NCI-H187 (cell line): Measurements from ENCODE around the gene ARL2BP.
"Not testable (repeated sequence)": the region's sequence is repeated elsewhere in the genome, so short reads cannot be mapped to it uniquely, and the experiment has no call there.

Source experiments
- DNase-seq, 2 experiments: peaks; one replicate each; lab custom pipeline; 2025; lab: John Stamatoyannopoulos, UW

The ARL2BP gene

DNA sequence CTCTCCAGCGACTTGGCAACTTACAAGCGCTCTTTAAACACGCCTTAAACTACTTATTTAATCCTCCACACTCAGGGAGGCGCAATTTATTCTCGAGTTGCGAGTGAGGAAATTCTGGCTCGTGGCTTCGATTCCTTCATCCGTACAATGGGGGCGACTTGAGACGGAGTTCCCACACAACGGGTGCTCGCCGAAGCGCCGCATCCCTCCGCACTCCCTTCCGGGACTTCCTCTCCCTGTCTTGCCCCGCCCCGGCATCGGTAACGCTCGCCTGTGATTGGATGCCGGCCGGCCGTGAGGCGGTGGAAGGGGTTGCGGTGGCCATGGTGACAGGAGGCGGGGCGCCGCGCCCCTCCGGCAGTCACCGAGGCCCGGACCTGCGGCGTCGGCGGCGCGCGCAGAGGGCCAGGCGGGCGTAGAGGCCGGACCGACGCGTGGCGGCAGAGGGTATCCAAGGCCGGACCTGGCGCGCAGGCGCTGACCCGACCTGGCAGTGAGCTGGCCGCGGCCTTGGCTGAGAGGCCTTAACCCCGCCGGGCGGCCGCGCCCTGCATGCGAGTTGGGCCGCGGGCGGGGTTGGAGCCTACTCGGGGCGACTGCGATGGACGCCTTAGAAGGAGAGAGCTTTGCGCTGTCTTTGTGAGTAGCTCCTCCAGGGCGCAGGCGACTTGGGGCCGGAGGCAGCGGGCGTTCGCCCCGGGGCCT is at the start of gene ARL2BP:
Gene ARL2BP (plus strand): TSS at position 493 of the 705 bp plus-strand sequence. CDS start 109 bp downstream, at position 602.
- peak; percentile 59 to 82 for DNase-seq

DNA sequence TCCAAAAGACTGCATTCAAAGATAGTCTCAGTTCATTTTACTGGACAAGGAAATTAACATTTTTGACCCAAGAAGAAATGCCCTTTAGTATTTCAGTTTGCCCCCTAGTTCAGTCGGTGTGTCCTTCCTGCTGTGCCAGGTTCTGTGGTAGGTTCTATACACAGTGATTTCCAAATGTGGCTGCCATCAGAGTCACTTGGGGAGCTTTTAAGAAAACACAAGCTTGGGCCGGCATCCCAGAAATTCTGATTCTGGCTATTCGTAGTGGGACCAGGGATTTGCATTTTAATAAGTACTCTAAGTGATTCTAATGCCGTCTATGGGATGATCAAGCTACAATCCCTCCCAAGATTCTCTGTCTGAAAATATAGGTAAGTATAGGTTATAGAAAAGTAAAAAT is 48.8 kb upstream of the ARL2BP start:
- no peak for DNase-seq

DNA sequence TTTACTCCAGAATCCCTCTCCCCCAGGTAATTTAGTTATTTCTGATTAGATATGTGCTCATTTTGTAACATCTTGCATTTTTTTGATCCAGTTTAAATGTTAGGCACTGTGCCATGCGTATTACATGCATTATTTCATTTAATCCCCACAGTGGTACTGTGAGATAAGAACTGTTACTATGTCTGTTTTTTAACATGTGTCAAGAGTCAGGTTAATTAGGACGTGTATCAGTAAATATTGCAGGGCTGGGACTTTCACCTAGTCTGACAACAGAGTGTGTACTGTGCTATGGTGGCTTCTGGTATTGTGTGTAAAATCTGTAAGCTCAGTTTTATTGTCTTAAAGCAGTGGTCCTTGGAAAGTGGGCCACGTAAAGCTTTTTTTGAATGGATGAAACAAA is 48.3 kb upstream of the ARL2BP start:
- DNase-seq = no peak

DNA sequence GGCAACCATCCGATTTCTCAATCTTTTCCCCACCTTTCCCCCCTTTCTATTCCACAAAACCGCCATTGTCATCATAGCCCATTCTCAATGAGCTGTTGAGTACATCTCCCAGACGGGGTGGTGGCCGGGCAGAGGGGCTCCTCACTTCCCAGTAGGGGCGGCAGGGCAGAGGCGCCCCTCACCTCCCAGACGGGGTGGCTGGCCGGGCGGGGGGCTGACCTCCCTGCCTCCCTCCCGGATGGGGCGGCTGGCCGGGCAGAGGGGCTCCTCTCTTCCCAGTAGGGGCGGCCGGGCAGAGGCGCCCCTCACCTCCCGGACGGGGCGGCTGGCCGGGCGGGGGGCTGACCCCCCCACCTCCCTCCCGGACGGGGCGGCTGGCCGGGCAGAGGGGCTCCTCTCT is 44.7 kb upstream of the ARL2BP start:
- DNase-seq = not testable (repeated sequence)

DNA sequence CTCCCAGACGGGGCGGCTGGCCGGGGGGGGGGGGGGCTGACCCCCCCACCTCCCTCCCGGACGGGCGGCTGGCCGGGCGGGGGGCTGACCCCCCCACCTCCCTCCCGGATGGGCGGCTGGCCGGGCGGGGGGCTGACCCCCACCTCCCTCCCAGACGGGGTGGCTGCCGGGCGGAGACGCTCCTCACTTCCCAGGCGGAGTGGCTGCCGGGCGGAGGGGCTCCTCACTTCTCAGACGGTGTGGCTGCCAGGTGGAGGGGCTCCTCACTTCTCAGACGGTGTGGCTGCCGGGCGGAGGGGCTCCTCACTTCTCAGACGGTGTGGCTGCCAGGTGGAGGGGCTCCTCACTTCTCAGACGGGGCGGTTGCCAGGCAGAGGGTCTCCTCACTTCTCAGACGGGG is 44.1 kb upstream of the ARL2BP start:
- not testable (repeated sequence) for DNase-seq

DNA sequence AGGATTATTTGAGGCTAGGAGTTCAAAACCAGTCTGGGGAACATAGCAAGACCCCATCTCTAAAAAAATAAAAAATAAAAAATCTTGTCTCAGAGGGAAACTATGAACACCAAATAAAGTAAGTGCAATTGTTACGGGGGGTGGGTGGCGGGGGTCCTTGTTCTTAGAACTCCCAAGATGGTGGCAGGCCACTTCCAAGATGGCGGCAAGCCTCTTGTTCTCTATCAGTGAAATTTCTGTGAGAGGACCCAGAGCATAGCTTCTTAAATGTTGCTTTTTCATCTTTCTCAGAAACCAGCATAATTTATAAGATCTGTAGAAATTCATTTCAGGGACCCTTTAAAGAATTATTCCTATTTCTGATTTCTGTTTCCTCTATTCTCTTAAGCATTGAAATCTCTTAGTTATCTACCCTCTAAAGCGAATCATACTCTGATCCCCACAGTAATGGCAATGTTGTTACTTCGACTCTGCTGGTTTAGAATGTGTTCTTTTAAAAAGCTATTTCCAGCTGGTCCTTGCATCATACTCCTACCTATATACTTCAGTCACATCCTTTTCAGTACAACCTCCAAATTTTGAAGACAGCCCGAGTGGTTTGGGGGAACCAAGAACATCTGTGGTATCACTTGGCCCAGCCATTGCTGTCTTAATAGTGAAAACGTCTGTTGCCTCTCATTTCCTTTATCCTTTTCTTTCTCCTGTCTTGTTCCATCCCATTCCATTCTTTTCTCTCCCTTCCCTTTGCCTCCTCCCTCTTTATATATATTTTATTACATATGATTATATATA is 42.8 kb upstream of the ARL2BP start:
- DNase-seq = no peak

DNA sequence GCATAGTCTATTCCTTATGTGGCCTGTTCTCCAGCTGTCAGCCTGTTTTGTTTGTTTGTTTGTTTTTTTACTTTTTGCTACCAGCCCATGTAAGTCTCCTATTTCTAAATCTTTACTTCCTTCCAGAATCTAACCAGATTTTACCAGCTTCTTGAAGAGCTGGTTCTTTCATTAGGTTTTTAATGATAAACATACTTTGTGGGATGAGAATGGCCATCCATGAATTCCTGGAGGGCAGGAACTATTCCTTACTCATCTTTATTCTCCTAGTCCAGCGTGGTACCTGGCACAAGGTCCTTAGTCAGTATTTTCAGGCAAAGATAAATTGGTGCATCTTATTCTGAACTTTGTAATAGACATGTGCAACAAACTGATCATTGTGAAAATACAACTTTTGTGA is 41.6 kb upstream of the ARL2BP start:
- DNase-seq = no peak

DNA sequence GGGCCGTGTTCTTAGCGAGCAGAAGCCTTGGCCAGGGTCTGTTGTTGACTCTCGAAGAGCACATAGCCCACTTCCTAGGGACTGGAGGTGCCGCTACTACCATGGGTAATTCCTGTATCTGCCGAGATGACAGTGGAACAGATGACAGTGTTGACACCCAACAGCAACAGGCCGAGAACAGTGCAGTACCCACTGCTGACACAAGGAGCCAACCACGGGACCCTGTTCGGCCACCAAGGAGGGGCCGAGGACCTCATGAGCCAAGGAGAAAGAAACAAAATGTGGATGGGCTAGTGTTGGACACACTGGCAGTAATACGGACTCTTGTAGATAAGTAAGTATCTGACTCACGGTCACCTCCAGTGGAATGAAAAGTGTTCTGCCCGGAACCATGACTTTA is 40.4 kb upstream of the ARL2BP start:
- no peak for DNase-seq

DNA sequence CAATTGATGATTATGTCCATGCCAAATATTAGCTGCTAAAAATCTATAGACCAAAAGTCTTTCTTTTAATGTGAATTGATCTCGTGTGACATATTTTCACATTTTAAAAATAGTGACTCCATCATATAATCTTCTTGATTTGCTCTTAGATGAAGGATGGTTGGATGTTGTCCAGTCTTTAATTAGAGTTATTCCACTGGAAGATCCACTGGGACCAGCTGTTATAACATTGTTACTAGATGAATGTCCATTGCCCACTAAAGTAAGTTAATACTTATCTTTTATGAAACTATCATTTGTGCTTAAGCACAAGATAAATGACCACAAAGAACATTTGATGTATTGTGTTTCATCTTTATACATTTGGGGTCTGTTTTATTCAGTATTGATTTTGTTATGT is 36.1 kb upstream of the ARL2BP start:
- no peak for DNase-seq

DNA sequence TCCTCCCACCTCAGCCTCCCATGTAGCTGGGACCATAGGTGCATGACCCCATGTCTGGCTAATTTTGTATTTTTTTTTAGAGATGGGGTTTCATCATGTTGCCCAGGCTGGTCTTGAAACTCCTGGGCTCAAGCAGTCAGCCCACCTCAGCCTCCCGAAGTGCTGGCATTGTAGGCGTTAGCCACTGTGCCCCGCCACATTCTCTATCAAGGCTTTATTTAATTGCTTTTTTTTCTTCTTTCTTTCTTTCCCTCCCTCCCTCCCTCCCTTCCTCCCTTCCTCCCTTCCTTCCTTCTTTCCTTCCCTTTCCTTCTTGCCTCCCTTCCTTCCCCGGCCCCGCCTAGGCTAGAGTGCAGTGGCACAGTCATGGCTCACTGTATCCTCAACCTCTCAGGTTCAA is 35.3 kb upstream of the ARL2BP start:
- no peak for DNase-seq

DNA sequence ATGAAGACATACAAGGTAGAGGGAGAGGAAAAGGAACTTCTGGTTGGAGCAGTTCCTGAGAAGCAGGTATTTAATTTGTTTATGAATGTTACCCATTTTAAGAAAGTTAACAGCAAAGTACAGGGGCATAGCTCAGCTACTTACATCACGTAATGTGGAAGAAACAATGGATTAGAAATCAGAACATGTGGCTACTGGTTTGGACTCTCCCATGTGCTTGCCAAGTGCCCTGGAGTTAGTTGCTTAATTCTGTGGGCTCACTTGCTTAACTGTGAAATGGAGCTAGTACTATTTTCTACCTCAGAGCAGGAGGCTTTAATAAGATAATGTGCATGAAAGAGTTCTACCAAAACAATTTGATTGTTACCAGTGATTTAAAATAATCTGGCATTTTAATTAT is 31.6 kb upstream of the ARL2BP start:
- DNase-seq = no peak

DNA sequence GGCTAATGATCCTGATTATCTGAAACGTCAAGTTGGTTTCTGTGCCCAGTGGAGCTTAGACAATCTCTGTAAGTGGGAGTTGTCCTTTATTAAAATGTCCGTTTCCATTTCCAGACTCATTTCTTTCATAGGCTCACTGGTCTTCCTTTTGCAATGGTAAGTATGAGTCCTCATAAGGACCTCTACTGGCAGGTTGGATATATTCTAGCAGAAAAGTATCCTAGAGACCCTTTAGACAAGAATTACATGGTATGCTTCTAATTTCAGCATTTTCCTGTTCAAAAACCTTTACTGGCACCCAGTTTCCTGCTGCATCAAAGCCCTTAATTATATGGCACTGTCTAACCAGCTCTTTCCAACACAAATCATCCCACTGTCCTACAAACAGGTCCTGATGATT is 28.1 kb upstream of the ARL2BP start:
- DNase-seq = no peak

DNA sequence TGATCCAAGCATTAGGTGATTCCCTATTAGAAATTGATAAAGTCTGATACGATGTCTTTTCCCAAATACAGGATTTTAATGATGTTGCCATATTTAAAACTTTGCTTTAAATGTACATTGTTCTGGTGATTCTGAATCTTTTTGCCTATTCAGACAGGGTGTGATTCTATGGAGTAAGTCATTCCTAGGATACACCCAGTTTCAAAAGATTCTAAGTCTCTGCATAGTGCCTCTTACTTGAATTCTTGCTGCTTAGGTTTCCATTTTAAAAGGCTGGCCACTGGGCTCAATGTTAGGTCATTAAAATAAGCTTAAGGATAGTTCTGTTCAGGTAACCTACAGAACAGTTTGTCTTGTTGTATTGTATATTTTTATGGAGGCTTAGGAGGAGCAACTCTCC is 22.0 kb upstream of the ARL2BP start:
- no peak for DNase-seq

DNA sequence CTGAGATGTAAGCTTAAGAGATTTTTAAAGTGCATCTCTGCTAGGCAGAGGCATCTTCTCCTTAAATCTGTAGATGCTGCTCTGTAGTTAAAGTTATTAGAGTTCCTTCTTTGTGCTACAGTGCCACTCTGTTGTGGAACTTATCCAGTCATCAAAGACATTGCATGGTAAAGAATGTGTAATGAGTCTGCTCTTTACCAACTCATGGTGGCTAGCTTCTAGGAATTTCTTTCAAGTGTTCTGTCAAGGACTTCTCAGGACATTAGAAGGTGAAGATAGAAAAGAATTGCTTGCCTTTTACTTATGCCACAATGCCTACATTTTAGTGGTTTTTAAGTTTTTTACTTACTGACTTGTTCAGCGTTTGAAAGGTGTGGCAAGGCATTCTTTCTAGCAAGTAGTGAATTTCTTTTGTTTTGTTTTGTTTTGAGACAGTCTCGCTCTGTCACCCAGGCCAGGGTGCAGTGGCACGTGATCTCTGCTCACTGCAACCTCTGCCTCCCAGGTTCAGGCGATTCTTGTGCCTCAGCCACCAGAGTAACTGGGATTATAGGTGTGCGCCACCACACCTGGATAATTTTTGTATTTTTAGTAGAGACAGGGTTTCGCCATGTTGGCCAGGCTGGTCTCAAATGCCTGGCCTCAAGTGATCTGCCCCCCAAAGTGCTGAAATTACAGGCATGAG is 20.3 kb upstream of the ARL2BP start:
- no peak for DNase-seq

DNA sequence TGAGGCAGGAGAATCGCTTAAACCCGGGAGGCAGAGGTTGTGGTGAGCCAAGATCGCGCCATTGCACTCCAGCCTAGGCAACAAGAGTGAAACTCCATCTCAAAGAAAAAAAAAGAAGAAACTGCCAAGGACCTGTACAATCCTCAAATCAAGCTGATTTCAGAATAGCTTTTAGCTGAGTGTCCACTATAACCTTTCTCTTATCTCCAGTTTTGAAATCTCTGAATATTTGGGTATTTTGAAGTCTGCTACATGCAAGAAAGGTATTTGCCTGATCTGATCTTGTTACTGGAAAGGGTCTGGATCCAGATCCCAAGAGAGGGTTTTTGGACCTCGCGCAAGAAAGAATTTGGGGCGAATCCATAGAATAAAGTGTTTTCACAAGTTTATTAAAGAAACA is 19.1 kb upstream of the ARL2BP start:
- DNase-seq = no peak

DNA sequence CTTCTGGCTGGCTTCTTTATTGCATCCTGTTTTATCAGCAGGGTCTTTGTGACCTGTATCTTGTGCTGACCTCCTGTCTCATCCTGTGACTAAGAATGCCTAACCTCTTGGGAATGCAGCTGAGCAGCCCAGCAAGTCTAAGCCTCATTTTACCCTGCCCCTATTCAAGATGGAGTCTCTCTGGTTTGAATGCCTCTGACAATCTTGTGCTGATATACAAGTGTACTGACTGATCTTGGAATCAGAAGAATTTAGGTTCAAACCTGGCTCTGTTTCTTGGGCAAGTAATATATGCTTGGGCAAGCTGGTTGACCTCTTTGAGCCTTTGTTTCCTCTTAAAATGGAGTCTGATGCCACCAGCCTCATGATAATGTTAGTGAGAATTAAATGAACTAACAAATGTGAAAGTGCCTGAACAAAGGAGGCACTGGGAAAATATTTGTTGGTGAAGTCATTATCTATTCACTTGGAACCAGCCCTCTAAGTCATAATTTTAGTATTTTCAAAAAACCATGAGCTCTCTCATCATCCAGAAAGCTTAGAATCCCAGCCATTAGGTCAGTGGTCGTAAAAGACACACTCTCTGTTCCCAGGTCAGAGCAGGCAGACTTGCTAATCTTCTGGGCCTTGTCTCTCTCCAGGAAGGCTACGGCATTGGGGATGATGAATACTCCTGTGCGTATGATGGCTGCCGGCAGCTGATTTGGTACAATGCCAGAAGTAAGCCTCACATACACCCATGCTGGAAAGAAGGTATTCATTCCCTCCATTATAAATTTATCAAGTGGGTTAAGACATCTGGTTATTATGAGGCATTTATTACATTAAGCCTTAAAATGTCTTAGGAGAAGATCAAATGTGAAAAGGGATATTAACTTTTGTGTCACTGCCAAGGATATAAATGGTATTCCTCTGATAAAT is 18.1 kb upstream of the ARL2BP start:
- DNase-seq = no peak

DNA sequence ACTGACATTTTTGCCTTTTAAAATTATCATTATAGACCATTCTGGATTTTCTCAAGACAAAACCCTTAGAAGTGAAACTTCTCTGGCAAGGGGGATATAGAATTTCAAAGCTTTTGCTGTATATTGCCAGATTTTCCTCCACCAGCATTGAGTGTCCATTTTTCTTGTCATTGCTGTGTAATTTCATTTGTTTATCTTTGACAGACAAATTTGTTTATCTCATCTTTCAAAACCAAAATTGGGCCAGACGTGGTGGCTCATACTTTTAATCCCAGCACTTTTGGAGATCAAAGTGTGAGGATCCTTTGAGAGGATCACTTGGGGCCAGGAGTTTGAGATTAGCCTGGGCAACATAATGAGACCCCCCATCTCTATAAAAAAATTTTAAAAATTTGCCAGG is 16.0 kb upstream of the ARL2BP start:
- no peak for DNase-seq

DNA sequence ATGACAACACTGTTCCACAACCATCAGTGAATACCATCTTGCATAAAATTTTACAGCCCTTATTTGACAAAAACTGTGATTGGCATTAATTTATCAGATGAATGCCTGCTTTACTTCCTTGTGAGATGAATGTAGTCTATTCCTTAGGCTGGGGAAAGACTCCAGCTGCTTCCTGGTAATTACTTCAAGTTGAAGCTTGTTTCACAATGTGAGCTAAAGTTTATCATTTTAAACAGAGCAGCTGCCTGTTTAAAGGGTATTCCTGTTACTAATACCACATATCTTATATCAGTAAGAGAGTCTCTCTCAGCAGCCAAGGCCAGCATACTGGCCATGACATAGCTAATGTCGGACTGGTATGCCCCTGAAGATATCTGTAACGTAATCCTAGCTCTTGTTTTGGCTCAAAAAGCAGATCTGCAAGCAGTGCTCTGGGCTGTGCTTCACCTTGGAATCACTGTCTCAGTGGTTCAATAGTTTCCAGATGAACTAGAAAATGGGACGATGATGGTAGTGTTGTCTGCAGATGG is 13.2 kb upstream of the ARL2BP start:
- DNase-seq = no peak

DNA sequence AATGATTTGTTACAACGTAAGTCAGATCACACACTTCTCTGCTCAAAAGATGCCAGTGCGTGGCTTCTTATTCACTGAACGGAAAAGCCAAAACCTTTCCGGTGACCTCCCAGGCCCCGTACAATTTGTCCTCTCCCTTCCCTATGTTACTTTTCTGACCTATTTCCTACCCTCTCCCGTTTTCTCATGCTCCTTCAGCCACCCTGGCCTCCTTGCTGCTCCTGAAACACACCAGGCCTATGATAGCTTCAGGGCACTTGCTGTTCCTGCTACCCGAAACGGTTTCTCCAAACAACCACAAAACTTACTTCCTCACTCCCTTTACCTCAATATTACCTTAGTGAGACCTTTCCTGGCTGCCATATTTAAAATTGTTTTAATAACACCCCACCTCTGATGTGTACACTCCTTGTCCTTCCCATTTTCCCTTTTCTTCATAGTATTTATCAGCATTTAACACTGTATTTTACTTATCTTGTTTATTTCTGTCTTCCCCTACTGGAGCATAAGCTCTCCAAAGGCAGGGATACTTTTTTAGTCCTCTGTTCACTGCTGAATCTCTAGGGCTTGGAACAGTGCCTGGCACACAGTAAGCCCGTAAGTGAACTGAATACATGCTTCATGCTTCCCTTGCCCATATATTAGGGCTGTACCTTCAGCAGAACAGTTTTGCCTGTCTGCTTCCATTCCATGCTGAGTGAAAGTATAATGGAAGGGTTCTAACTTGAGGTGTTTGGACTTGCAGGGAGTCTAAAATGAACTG is 10.9 kb upstream of the ARL2BP start:
- DNase-seq = no peak

DNA sequence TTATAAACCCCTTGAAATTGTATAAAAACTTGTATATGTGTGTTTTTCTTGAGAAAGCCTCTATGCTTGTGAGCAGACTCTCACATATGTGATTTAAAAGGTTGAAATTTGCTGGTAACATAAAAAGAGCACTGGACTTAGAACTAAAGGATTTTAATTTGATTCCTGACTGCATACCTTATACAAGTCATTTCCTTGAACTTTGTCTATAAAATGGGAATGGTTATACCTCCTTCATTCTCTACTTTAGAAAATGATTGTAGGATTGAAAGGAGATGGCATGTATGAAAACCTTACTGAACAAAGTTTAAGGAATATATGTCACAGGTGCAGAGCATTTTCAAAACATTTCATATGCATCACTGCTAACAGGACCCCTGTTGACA is 10.4 kb upstream of the ARL2BP start:
- DNase-seq = no peak
